WTC11 (cell line): Measurements from ENCODE around the gene NEUROD2. TPM values are rescaled to one million over a fixed set of nuclear protein-coding genes. Genes with fewer than 3 reads are reported as not detected.

Experiments
- ATAC-seq: fragments of 200-7000 bp; cut with Tn5 transposase; 2 replicates; pipeline ENCODE4 v1.10.0; 2021; ENCODE audit warnings: mild to moderate bottlenecking, moderate library complexity
- CTCF ChIA-PET: fragments of 300-600 bp; sonication (Branson Sonifier 250); formaldehyde crosslinking; loops from one replicate; lab custom pipeline; 2021; ENCODE audit warnings: antibody characterized with exemption; lab: Charles Lee
- POLR2A ChIA-PET: fragments of 350-600 bp; sonication (Branson Sonifier 250); formaldehyde crosslinking; loops from one replicate; lab custom pipeline; 2021; ENCODE audit warnings: antibody characterized with exemption; lab: Charles Lee
- DNase-seq: peaks from one replicate; pipeline ENCODE4 v3.0.0; 2021; ENCODE audit warnings: low spot score
- H3K27ac Mint-ChIP-seq: 2 replicates; pipeline ENCODE4 v1.8.0; 2021; ENCODE audit warnings: mixed read lengths
- H3K27me3 Mint-ChIP-seq: 2 replicates; pipeline ENCODE4 v1.8.0; 2021; ENCODE audit warnings: low read depth, mild to moderate bottlenecking, moderate library complexity, mixed read lengths
- H3K36me3 Mint-ChIP-seq: 2 replicates; pipeline ENCODE4 v1.8.0; 2021; ENCODE audit warnings: mixed read lengths
- H3K4me1 Mint-ChIP-seq: 2 replicates; pipeline ENCODE4 v1.8.0; 2022; ENCODE audit warnings: mixed read lengths
- H3K4me3 Mint-ChIP-seq: 2 replicates; pipeline ENCODE4 v1.8.0; 2021; ENCODE audit warnings: mild to moderate bottlenecking, moderate library complexity, mixed read lengths
- H3K9me3 Mint-ChIP-seq: 2 replicates; pipeline ENCODE4 v1.8.0; 2021; ENCODE audit warnings: mixed read lengths
- ARID4B ChIP-seq: sonication (generic); formaldehyde crosslinking; IDR thresholded peaks from 2 replicates; pipeline ENCODE4 v1.8.0; 2023; ENCODE audit warnings: missing genetic modification reagents, mild to moderate bottlenecking, borderline replicate concordance
- ATF1 ChIP-seq: sonication (generic); formaldehyde crosslinking; IDR thresholded peaks from 2 replicates; pipeline ENCODE4 v1.8.1; 2023; ENCODE audit warnings: mild to moderate bottlenecking, moderate library complexity, missing genetic modification reagents
- CDX4 ChIP-seq: fragments of 250-450 bp; sonication (Bioruptor Pico); IDR thresholded peaks from 2 replicates; pipeline ENCODE4 v1.9.0; 2021; ENCODE audit warnings: moderate library complexity, mild to moderate bottlenecking, inconsistent platforms, borderline replicate concordance
- E2F1 ChIP-seq: sonication (generic); formaldehyde crosslinking; IDR thresholded peaks from 2 replicates; pipeline ENCODE4 v1.8.0; 2022; ENCODE audit warnings: mild to moderate bottlenecking, missing genetic modification reagents
- ESRRA ChIP-seq: sonication (generic); formaldehyde crosslinking; IDR thresholded peaks from 2 replicates; pipeline ENCODE4 v1.8.1; 2022; ENCODE audit warnings: mild to moderate bottlenecking, missing genetic modification reagents, borderline replicate concordance
- FOXP1 ChIP-seq: sonication (generic); formaldehyde crosslinking; IDR thresholded peaks from 2 replicates; pipeline ENCODE4 v1.8.0; 2022; ENCODE audit warnings: missing genetic modification reagents, mild to moderate bottlenecking, moderate library complexity, borderline replicate concordance
- NFATC4 ChIP-seq: fragments of 250-450 bp; sonication (Bioruptor Pico); IDR thresholded peaks from 2 replicates; pipeline ENCODE4 v1.9.0; 2021; ENCODE audit warnings: mild to moderate bottlenecking
- NR2C2 ChIP-seq: sonication (generic); formaldehyde crosslinking; IDR thresholded peaks from 2 replicates; pipeline ENCODE4 v1.8.0; 2022; ENCODE audit warnings: mild to moderate bottlenecking, missing genetic modification reagents
- SMAD4 ChIP-seq: sonication (generic); formaldehyde crosslinking; IDR thresholded peaks from 2 replicates; pipeline ENCODE4 v1.8.0; 2022; ENCODE audit warnings: mild to moderate bottlenecking, missing genetic modification reagents
- TEAD1 ChIP-seq: sonication (generic); formaldehyde crosslinking; IDR thresholded peaks from 2 replicates; pipeline ENCODE4 v1.8.0; 2022; ENCODE audit warnings: mild to moderate bottlenecking, missing genetic modification reagents
- TP53 ChIP-seq: sonication (generic); formaldehyde crosslinking; IDR thresholded peaks from 2 replicates; pipeline ENCODE4 v1.8.1; 2023; ENCODE audit warnings: mild to moderate bottlenecking, missing genetic modification reagents
- ZBTB21 ChIP-seq: sonication (generic); formaldehyde crosslinking; IDR thresholded peaks from 2 replicates; pipeline ENCODE4 v1.8.1; 2023; ENCODE audit warnings: mild to moderate bottlenecking, missing genetic modification reagents, borderline replicate concordance
- ZNF138 ChIP-seq: sonication (generic); formaldehyde crosslinking; conservative IDR thresholded peaks from 2 replicates; pipeline ENCODE4 v1.8.1; 2022; ENCODE audit warnings: mild to moderate bottlenecking, moderate library complexity, missing genetic modification reagents
- ZNF232 ChIP-seq: sonication (generic); formaldehyde crosslinking; IDR thresholded peaks from 2 replicates; pipeline ENCODE4 v1.8.0; 2022; ENCODE audit warnings: mild to moderate bottlenecking, missing genetic modification reagents
- ZNF263 ChIP-seq: sonication (generic); formaldehyde crosslinking; IDR thresholded peaks from 2 replicates; pipeline ENCODE4 v1.8.1; 2022; ENCODE audit warnings: low read depth, mild to moderate bottlenecking, moderate library complexity, missing genetic modification reagents
- ZNF317 ChIP-seq: sonication (generic); formaldehyde crosslinking; IDR thresholded peaks from 2 replicates; pipeline ENCODE4 v1.8.1; 2023; ENCODE audit warnings: low read depth, mild to moderate bottlenecking, moderate library complexity, missing genetic modification reagents, borderline replicate concordance
- ZNF671 ChIP-seq: fragments of 250-450 bp; sonication (Bioruptor Pico); IDR thresholded peaks from 2 replicates; pipeline ENCODE4 v1.8.0; 2021; ENCODE audit warnings: mild to moderate bottlenecking
- total RNA-seq: library from RNA; stranded (reverse); gene quantifications from 3 replicates; pipeline ENCODE4 v1.2.3, GENCODE V29; 2021
- TF ChIP-seq, protein P1 (sequence below): sonication (generic); formaldehyde crosslinking; IDR thresholded peaks from 2 replicates; pipeline ENCODE4 v1.8.1; 2022; ENCODE audit warnings: missing genetic modification reagents, borderline replicate concordance
- TF ChIP-seq, protein P2 (sequence below): sonication (generic); formaldehyde crosslinking; IDR thresholded peaks from 2 replicates; pipeline ENCODE4 v1.8.1; 2022; ENCODE audit warnings: low read depth, missing genetic modification reagents, borderline replicate concordance
- TF ChIP-seq, protein P3 (sequence below): fragments of 250-450 bp; sonication (Bioruptor Pico); IDR thresholded peaks from 2 replicates; pipeline ENCODE4 v1.9.0; 2021; ENCODE audit warnings: mild to moderate bottlenecking

The NEUROD2 gene
- total RNA-seq, 1 experiment from 2014 or later: not detected

DNA sequence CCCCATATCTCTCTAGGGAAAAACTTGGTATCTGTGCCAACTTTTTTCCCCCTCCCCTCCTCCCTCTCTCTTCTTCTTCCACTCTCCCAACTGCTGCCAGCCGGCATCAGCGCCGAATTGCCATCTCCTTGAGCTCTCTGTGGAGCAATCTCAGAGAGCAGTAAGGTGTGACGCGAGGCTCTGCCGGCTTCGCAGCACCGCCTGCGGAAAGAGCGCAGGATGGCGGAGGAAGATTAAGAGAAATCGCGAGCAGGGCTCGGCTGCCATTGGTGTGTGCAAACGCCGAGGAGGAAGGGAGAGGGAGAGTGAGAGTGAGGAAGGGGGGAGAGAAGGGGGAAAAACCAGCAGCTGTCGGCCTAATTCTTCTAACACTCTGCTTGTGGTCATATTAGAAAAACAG is 44.2 kb downstream of the NEUROD2 start:
- DNase-seq: peak; percentile 46

GRCh38 chr17:39562976-39563375 is 44.7 kb downstream of the NEUROD2 start:
- CTCF ChIA-PET: interaction anchor here (0.7 to 6.9 kb wide), 9 partner anchors 8 to 59 kb away, joined by 3 to 52 read pairs (median 12); no protein-coding TSS in a partner anchor

More for the DNA sequence above, 44.2 kb downstream of the NEUROD2 start:
- Mint-ChIP-seq H3K9me3 (no peaks in the 10 kb centered on the region), H3K4me3 (peak overlapping the region; percentile 56), H3K36me3 (no peaks in the 10 kb centered on the region), H3K27me3 (no peaks in the 10 kb centered on the region), H3K4me1 (peaks cover 26% of the 10 kb centered on the region), H3K27ac (no peak overlapping the region)
- CTCF ChIA-PET: interaction anchor here (0.6 to 6.9 kb wide), 7 partner anchors 8 to 166 kb away, joined by 3 to 52 read pairs (median 4); no protein-coding TSS in a partner anchor
- TF ChIP-seq, protein P1, sequence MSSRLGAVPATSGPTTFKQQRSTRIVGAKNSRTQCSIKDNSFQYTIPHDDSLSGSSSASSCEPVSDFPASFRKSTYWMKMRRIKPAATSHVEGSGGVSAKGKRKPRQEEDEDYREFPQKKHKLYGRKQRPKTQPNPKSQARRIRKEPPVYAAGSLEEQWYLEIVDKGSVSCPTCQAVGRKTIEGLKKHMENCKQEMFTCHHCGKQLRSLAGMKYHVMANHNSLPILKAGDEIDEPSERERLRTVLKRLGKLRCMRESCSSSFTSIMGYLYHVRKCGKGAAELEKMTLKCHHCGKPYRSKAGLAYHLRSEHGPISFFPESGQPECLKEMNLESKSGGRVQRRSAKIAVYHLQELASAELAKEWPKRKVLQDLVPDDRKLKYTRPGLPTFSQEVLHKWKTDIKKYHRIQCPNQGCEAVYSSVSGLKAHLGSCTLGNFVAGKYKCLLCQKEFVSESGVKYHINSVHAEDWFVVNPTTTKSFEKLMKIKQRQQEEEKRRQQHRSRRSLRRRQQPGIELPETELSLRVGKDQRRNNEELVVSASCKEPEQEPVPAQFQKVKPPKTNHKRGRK (CRISPR knock-in tag): no peak
- peak; percentile 59 for ATAC-seq
- POLR2A ChIA-PET: no interaction called here

DNA sequence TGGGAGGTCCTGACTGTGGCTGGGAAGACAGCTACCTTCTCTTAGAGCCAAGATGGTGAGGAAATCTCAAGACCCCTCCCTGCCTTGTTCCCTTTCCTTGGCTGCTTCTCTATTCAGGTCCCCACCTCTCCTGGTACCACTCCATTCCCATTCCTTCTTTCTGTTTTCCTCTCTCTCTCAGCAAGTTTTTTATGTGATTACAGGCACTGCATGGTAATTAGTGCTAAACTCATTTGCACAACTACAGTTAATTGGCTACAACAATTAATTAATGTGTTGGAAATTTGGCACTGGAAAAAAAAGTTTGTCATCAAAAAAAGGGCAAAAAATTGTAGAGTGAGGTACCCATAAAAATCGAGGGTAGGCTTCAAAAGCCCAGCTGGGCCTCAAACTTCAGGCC is 45.3 kb downstream of the NEUROD2 start:
- H3K36me3 Mint-ChIP-seq: no peaks in the 10 kb centered on the region
- ATAC-seq: no peak
- CTCF ChIA-PET: interaction anchor here (0.6 to 6.9 kb wide), 8 partner anchors 7 to 60 kb away, joined by 3 to 50 read pairs (median 4); no protein-coding TSS in a partner anchor
- no peak overlapping the region for H3K4me3 Mint-ChIP-seq
- H3K27ac Mint-ChIP-seq: peak overlapping the region; percentile 3; the same call in 1 of the 2 replicates
- no peaks in the 10 kb centered on the region for H3K27me3 Mint-ChIP-seq
- POLR2A ChIA-PET: no interaction called here
- peaks cover 26% of the 10 kb centered on the region for H3K4me1 Mint-ChIP-seq
- no peak for DNase-seq
- H3K9me3 Mint-ChIP-seq: no peaks in the 10 kb centered on the region
- TF ChIP-seq, protein P2, sequence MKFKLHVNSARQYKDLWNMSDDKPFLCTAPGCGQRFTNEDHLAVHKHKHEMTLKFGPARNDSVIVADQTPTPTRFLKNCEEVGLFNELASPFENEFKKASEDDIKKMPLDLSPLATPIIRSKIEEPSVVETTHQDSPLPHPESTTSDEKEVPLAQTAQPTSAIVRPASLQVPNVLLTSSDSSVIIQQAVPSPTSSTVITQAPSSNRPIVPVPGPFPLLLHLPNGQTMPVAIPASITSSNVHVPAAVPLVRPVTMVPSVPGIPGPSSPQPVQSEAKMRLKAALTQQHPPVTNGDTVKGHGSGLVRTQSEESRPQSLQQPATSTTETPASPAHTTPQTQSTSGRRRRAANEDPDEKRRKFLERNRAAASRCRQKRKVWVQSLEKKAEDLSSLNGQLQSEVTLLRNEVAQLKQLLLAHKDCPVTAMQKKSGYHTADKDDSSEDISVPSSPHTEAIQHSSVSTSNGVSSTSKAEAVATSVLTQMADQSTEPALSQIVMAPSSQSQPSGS (CRISPR knock-in tag): no peak
- TF ChIP-seq ZNF138 (CRISPR knock-in tag) (no peak), ARID4B (CRISPR knock-in tag) (no peak), ZNF317 (CRISPR knock-in tag) (no peak), ZBTB21 (CRISPR knock-in tag) (no peak), CDX4 (CRISPR knock-in tag) (no peak), TEAD1 (CRISPR knock-in tag) (no peak)
- TF ChIP-seq, protein P1 (CRISPR knock-in tag): no peak

More at GRCh38 chr17:39562976-39563375, 44.7 kb downstream of the NEUROD2 start:
- Mint-ChIP-seq H3K4me3 (no peak overlapping the region), H3K36me3 (no peaks in the 10 kb centered on the region)
- POLR2A ChIA-PET: no interaction called here
- no peak for DNase-seq
- TF ChIP-seq SMAD4 (CRISPR knock-in tag): no peak
- no peak for TF ChIP-seq ZNF232
- no peak for TF ChIP-seq ATF1
- TF ChIP-seq, protein P3, sequence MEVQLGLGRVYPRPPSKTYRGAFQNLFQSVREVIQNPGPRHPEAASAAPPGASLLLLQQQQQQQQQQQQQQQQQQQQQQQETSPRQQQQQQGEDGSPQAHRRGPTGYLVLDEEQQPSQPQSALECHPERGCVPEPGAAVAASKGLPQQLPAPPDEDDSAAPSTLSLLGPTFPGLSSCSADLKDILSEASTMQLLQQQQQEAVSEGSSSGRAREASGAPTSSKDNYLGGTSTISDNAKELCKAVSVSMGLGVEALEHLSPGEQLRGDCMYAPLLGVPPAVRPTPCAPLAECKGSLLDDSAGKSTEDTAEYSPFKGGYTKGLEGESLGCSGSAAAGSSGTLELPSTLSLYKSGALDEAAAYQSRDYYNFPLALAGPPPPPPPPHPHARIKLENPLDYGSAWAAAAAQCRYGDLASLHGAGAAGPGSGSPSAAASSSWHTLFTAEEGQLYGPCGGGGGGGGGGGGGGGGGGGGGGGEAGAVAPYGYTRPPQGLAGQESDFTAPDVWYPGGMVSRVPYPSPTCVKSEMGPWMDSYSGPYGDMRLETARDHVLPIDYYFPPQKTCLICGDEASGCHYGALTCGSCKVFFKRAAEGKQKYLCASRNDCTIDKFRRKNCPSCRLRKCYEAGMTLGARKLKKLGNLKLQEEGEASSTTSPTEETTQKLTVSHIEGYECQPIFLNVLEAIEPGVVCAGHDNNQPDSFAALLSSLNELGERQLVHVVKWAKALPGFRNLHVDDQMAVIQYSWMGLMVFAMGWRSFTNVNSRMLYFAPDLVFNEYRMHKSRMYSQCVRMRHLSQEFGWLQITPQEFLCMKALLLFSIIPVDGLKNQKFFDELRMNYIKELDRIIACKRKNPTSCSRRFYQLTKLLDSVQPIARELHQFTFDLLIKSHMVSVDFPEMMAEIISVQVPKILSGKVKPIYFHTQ (CRISPR knock-in tag): no peak
- TF ChIP-seq ZNF263 (CRISPR knock-in tag): no peak
- no peak for TF ChIP-seq ESRRA (CRISPR knock-in tag)
- TF ChIP-seq NFATC4 (CRISPR knock-in tag): no peak
- TF ChIP-seq ZNF671 (CRISPR knock-in tag): no peak
- TF ChIP-seq FOXP1 (CRISPR knock-in tag): no peak
- no peak for TF ChIP-seq TP53 (CRISPR knock-in tag)
- TF ChIP-seq NR2C2 (CRISPR knock-in tag): no peak
- TF ChIP-seq E2F1 (CRISPR knock-in tag): no peak
- TF ChIP-seq, all 79 proteins: peak for 0
- Mint-ChIP-seq H3K27me3 (no peaks in the 10 kb centered on the region), H3K27ac (no peak overlapping the region), H3K4me1 (peaks cover 26% of the 10 kb centered on the region), H3K9me3 (no peaks in the 10 kb centered on the region)
- no peak for ATAC-seq
